ENCODE measurements around the gene MC4R.

Gene MC4R

GRCh38 chr18:60329131-60329530 is 43.4 kb downstream of the MC4R start:
- in situ Hi-C loops (cut with MboI; ENCODE audit: low sequenced_read_pairs), result no loop called here

GRCh38 chr18:60327880-60328279 is 44.7 kb downstream of the MC4R start:
- in situ Hi-C loops (cut with MboI; ENCODE audit: low sequenced_read_pairs), result no loop called here

- in situ Hi-C loops (cut with MboI; ENCODE audit: low sequenced_read_pairs), result no loop called here
Measured at GRCh38 chr18:60322591-60322990, 50.0 kb downstream of the MC4R start.
